Measurements from ENCODE around the gene FAM162B. TPM values are rescaled to one million over a fixed set of nuclear protein-coding genes. Genes with fewer than 3 reads are reported as not detected.

FAM162B gene
- total RNA-seq, 1 donor from 2014 or later: 1.7 TPM

GRCh38 chr6:116766506-116767176, 1.1 kb upstream of the FAM162B start:
- H3K27me3 Mint-ChIP-seq (ENCODE audit: low read depth): peaks cover 58% of the 10 kb centered on the region
- H3K9me3 Mint-ChIP-seq: no peaks in the 10 kb centered on the region
- TF ChIP-seq CTCF (IDR thresholded peaks at IDR 0.05; ENCODE audit: unreplicated experiment): no peak
- H3K36me3 Mint-ChIP-seq: no peaks in the 10 kb centered on the region
- peaks cover 10% of the 10 kb centered on the region for H3K4me1 Mint-ChIP-seq
- H3K4me3 Mint-ChIP-seq: peak overlapping the region; percentile 79
- no peak overlapping the region for H3K27ac Mint-ChIP-seq
- DNase-seq (ENCODE audit: low spot score in 2 of 2, unreplicated experiment in 2 of 2): no peak

GRCh38 chr6:116764629-116764960, 924 bp downstream of the FAM162B start:
- TF ChIP-seq CTCF (IDR thresholded peaks at IDR 0.05; ENCODE audit: unreplicated experiment): no peak
- no peak overlapping the region for H3K27ac Mint-ChIP-seq
- H3K4me1 Mint-ChIP-seq: peaks cover 10% of the 10 kb centered on the region
- H3K9me3 Mint-ChIP-seq: no peaks in the 10 kb centered on the region
- H3K4me3 Mint-ChIP-seq: peak overlapping the region; percentile 79
- H3K36me3 Mint-ChIP-seq: no peaks in the 10 kb centered on the region
- DNase-seq (ENCODE audit: low spot score in 2 of 2, unreplicated experiment in 2 of 2): peak; percentile 19 to 39
- H3K27me3 Mint-ChIP-seq (ENCODE audit: low read depth): peaks cover 64% of the 10 kb centered on the region

GRCh38 chr6:116763906-116764628, 1.5 kb downstream of the FAM162B start:
- Mint-ChIP-seq H3K27me3 (ENCODE audit: low read depth) (peaks cover 65% of the 10 kb centered on the region), H3K27ac (no peak overlapping the region)
- TF ChIP-seq CTCF (IDR thresholded peaks at IDR 0.05; ENCODE audit: unreplicated experiment): no peak

GRCh38 chr6:116763048-116763447, 2.5 kb downstream of the FAM162B start:
- H3K4me1 Mint-ChIP-seq: peaks cover 10% of the 10 kb centered on the region
- no peaks in the 10 kb centered on the region for H3K36me3 Mint-ChIP-seq
- no peaks in the 10 kb centered on the region for H3K9me3 Mint-ChIP-seq
- no peak overlapping the region for H3K27ac Mint-ChIP-seq
- no peak overlapping the region for H3K4me3 Mint-ChIP-seq
- TF ChIP-seq CTCF (IDR thresholded peaks at IDR 0.05; ENCODE audit: unreplicated experiment): no peak
- no peak for DNase-seq (ENCODE audit: low spot score in 2 of 2, unreplicated experiment in 2 of 2)
- peaks cover 65% of the 10 kb centered on the region for H3K27me3 Mint-ChIP-seq (ENCODE audit: low read depth)

More at GRCh38 chr6:116763906-116764628, 1.5 kb downstream of the FAM162B start:
- H3K4me1 Mint-ChIP-seq: peaks cover 10% of the 10 kb centered on the region
- H3K9me3 Mint-ChIP-seq: no peaks in the 10 kb centered on the region
- H3K4me3 Mint-ChIP-seq: peak overlapping the region; percentile 79
- no peaks in the 10 kb centered on the region for H3K36me3 Mint-ChIP-seq
- DNase-seq (ENCODE audit: low spot score in 2 of 2, unreplicated experiment in 2 of 2): no peak

- Mint-ChIP-seq H3K9me3 (no peaks in the 10 kb centered on the region), H3K27me3 (ENCODE audit: low read depth) (peaks cover 62% of the 10 kb centered on the region), H3K4me3 (no peak overlapping the region), H3K36me3 (no peaks in the 10 kb centered on the region), H3K27ac (no peak overlapping the region), H3K4me1 (peaks cover 10% of the 10 kb centered on the region)
- DNase-seq (ENCODE audit: low spot score in 2 of 2, unreplicated experiment in 2 of 2): no peak
- no peak for TF ChIP-seq CTCF (IDR thresholded peaks at IDR 0.05; ENCODE audit: unreplicated experiment)
Measured at GRCh38 chr6:116762235-116762634, 3.3 kb downstream of the FAM162B start.
